Spleen (tissue), 7 donors: ENCODE results near the gene ACAN.

Source experiments
- POLR2A ChIP-seq, 3 donors: fragments of 450-650 bp; IDR thresholded peaks; one replicate each; pipeline ENCODE4 v1.5.1; 2017; ENCODE audit warnings: antibody characterized with exemption in 3 of 3, mild to moderate bottlenecking in 1 of 3
- TF ChIP-seq, protein P1 (sequence below), 11 experiments: fragments of 200-600 bp in 7 of 11; fragments of 450-650 bp in 4 of 11; sonication (generic) in 4 of 11; IDR thresholded peaks in 8 of 11; conservative IDR thresholded peaks in 3 of 11; 1 replicate in 7 of 11; 2 replicates in 4 of 11; pipeline versions ENCODE4 v1.4.0 to v1.8.0; 2016 to 2021; ENCODE audit warnings: antibody characterized with exemption in 11 of 11, inconsistent platforms in 4 of 11, mild to moderate bottlenecking in 1 of 11
- donor health status: DM: no; HTN: no; CAD: no; lungs with moderate emphysema.
- donor health status: DM: no; HTN: no; CAD: no.
- donor health status: DM: no; HTN: no; CAD: no.

DNA sequence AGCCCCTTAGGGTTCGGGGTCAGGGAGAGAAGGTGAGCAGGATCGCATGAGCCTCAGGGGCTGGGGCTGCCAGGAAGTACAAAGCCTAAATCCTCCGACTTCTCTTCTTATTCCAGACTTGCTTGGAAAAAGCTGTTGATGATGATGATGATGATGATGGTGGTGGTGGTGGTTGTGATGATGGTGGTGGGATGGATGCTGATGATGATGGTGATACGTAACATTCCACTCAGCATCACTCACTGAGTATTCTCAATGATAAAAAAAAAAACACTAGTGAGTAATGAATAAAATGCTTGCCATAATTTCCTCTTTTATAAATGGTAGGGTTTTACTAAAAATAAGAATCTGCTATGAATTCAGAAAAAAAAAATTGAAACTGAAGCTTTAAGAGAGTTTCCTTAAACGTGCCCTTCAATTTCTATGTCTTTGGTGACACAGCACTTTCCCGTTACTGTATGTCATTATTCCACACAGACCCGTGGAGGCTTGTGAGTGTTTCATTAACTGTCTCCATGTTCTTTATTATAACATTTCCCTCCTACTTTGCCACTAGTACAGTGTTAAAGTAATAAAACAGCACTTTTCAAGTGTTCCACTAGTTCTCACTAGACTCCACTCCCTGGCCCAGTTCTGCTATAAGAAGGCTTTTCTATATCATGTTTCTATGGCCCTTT is 5.4 kb upstream of the ACAN start:
- no peak for TF ChIP-seq POLR2A (IDR thresholded peaks at IDR 0.05)
- TF ChIP-seq, protein P1, sequence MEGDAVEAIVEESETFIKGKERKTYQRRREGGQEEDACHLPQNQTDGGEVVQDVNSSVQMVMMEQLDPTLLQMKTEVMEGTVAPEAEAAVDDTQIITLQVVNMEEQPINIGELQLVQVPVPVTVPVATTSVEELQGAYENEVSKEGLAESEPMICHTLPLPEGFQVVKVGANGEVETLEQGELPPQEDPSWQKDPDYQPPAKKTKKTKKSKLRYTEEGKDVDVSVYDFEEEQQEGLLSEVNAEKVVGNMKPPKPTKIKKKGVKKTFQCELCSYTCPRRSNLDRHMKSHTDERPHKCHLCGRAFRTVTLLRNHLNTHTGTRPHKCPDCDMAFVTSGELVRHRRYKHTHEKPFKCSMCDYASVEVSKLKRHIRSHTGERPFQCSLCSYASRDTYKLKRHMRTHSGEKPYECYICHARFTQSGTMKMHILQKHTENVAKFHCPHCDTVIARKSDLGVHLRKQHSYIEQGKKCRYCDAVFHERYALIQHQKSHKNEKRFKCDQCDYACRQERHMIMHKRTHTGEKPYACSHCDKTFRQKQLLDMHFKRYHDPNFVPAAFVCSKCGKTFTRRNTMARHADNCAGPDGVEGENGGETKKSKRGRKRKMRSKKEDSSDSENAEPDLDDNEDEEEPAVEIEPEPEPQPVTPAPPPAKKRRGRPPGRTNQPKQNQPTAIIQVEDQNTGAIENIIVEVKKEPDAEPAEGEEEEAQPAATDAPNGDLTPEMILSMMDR (IDR thresholded peaks at IDR 0.05 in 8 of 11, conservative IDR thresholded peaks at IDR 0.05 in 3 of 11) = no peak
